Epithelial cell of proximal tubule (primary cell): ENCODE data around the gene MCC. TPM values are rescaled to one million over a fixed set of nuclear protein-coding genes. Genes with fewer than 3 reads are reported as not detected.
A peak's percentile ranks its signal among the peaks of the same experiment; 100 is the strongest.

Source experiments
- DNase-seq: peaks from one replicate; pipeline ENCODE4 v3.0.0-alpha.2; 2011; ENCODE audit warnings: low read depth
- H3K4me3 ChIP-seq: 2 replicates; pipeline ENCODE4 v1.5.1; 2011; ENCODE audit warnings: low read depth, mild to moderate bottlenecking, low read length
- total RNA-seq: library from RNA; depleted of rRNA; stranded (reverse); fragments of >200 nt; gene quantifications from 2 replicates; pipeline ENCODE4 v1.2.3, GENCODE V29; 2015
- TF ChIP-seq, protein P1 (sequence below): conservative IDR thresholded peaks from 2 replicates; pipeline ENCODE4 v1.5.1; 2012; ENCODE audit warnings: low read depth, mild to moderate bottlenecking, low read length

MCC gene
- total RNA-seq, 1 donor from 2014 or later, result 6.3 TPM

DNA sequence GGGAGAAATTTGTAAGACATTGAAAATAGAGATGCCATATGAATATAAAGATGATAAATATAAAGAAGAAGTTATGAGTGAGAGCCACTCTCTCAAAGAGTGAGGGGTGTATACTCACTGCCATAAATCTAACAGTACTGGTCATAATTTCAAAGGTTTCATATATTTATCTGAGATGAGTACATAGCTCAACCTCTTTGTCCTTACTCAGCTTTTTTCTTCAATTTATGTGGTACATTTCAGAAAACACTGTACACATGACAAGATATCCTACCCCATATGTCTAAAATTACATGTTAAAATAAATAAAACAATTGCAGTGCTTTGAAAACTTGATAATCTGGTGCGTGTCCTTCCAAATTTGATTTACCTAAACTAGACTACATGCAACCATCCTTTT lies 5.2 kb upstream of the MCC start:
- no peak overlapping the region for H3K4me3 ChIP-seq
- DNase-seq, result no peak
- TF ChIP-seq, protein P1, sequence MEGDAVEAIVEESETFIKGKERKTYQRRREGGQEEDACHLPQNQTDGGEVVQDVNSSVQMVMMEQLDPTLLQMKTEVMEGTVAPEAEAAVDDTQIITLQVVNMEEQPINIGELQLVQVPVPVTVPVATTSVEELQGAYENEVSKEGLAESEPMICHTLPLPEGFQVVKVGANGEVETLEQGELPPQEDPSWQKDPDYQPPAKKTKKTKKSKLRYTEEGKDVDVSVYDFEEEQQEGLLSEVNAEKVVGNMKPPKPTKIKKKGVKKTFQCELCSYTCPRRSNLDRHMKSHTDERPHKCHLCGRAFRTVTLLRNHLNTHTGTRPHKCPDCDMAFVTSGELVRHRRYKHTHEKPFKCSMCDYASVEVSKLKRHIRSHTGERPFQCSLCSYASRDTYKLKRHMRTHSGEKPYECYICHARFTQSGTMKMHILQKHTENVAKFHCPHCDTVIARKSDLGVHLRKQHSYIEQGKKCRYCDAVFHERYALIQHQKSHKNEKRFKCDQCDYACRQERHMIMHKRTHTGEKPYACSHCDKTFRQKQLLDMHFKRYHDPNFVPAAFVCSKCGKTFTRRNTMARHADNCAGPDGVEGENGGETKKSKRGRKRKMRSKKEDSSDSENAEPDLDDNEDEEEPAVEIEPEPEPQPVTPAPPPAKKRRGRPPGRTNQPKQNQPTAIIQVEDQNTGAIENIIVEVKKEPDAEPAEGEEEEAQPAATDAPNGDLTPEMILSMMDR, result no peak

DNA sequence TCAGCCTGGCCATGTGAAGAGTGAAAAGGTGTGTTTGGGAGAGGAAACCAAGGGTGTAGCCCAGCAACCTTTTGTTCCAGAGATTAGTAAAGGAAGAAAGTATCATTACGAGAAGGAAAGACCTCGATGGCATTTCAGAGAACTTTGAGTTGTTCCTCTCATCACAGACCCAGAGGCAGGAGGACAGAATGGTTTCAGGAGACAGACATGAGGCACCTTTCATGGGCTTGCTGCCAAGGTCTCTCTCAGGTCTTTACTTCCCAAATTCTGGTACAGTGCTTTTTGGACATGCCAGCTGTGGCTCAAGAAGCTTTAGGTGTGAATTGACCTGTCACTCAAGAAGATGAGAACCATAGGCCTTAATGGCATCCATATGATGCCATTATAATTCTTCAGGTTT lies 2.8 kb upstream of the MCC start:
- H3K4me3 ChIP-seq, result no peak overlapping the region
- DNase-seq, result no peak
- TF ChIP-seq, protein P1, result no peak

DNA sequence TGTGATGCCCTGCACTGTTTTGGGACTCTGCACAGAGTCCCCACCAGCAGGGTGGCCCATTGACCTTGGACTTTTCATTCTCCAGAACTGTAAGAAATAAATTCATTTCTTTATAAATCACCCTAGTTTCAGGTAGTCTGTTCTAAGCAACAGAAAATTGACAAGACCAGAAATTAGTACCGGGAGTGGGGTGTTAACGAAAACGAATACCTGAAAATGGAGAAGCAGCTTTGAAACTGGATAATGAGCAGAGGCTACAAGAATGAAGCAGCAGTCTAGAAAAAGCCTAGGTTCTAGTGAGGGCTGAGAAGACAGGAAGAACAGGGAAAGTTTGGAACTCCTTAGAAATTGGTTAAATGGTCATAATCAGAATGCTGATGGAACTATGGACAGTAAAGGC lies 2.1 kb upstream of the MCC start:
- DNase-seq, result no peak
- TF ChIP-seq, protein P1, result no peak
- no peak overlapping the region for H3K4me3 ChIP-seq

DNA sequence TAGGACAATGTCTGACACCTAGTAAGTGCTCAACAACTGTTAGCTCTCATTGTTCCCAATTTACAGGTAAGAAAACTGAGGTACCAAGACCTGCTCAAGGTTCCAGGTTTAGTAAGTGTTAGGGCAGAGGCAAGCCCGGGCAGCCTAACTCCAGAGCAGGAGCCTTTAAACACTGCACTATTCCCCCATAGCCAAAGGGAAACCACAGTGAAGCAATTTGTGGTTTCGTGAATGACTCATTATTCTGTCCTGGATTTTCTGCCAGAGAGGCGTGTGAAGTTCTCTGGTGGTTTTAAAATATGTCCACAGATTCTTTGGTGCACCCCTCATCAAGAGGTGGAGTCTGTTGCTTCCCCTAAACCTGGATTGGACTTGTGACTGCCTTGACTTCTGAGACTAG lies 1.0 kb upstream of the MCC start:
- H3K4me3 ChIP-seq, result no peak overlapping the region
- peak; percentile 94 for DNase-seq
- TF ChIP-seq, protein P1, result no peak

DNA sequence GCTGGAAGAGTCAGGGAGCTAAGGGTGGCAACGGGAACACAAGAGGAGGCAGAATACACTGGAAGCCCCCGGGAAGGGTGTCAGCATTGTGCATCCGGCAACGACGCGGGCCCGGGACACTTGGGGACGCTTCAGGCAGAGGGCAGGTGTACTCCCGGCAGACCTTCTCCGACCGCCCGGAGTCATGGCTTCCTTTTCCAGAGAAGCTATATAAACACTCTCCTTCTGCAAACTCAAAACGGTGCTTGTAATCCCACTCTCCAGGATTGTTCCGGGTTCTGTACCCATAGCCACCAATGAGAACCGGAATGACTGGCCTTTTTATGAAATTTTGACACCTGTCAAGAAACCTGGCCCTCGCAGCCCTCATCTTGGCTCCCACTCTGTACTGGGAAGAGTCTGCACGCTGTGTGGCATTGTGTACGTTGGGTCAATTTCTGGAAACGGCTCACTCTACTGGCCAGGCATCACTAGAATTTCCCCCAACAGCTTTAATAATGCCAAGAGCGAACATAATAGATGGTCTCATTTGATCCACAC lies 462 bp upstream of the MCC start:
- TF ChIP-seq, protein P1, result no peak
- no peak for DNase-seq

DNA sequence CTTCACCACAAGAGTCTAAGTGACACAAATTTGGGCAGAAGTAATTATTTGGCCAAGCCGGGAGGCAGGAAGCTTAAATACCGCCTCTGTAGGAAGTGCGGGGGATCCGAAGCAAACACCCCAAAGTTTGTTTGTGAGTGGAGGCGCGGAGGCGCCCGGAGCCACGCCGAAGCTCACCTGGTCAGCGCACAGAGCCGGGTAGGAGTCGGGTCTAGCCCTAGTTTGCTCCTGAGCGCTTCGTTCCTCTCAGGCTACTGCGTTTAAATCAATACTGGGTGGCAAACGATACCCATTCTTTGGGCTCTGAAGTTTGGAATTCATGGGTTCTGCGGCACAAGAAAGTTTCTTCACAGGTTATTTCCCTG lies 855 bp downstream of the MCC start:
- no peak for DNase-seq
- TF ChIP-seq, protein P1, result no peak
- peak overlapping the region; percentile 77 for H3K4me3 ChIP-seq

More for the DNA sequence above, 462 bp upstream of the MCC start:
- H3K4me3 ChIP-seq, result peak overlapping the region; percentile 77

DNA sequence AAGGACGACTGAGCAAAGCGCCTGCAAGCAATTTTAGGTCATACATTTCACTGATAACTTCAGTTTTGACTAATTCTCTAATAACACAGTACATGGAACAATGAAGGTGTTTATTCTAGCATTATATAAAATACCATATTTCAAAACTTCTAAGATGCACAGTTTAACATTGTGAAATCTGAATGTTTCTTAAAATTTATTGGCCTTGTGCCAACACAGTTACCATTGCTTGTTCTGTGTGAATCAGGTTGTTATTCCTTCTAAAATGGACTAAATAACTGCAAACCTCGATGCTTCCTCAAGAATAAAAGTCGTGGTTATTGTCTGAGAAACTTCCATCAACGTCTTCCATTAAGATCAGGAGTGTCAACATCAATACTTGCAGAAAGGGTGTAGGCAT lies 8.0 kb downstream of the MCC start:
- H3K4me3 ChIP-seq, result no peak overlapping the region
- TF ChIP-seq, protein P1, result no peak
- no peak for DNase-seq
